D721Med (cell line): ENCODE results near the gene FYN.

Experiments
- DNase-seq: peaks from one replicate; pipeline ENCODE4 v3.0.0; 2011; ENCODE audit warnings: low spot score; ENCODE audit not compliant: insufficient read length
- FAIRE-seq: peaks from 2 replicates; lab custom pipeline; 2011; peaks lifted over from hg19 to GRCh38; lab: Jason Lieb, UNC
- TF ChIP-seq, protein P1 (sequence below): IDR thresholded peaks from 2 replicates; pipeline ENCODE4 v1.5.1; 2012; ENCODE audit warnings: mild to moderate bottlenecking, control low read depth; ENCODE audit not compliant: insufficient read depth; ENCODE audit errors: missing control alignments

Gene FYN

DNA sequence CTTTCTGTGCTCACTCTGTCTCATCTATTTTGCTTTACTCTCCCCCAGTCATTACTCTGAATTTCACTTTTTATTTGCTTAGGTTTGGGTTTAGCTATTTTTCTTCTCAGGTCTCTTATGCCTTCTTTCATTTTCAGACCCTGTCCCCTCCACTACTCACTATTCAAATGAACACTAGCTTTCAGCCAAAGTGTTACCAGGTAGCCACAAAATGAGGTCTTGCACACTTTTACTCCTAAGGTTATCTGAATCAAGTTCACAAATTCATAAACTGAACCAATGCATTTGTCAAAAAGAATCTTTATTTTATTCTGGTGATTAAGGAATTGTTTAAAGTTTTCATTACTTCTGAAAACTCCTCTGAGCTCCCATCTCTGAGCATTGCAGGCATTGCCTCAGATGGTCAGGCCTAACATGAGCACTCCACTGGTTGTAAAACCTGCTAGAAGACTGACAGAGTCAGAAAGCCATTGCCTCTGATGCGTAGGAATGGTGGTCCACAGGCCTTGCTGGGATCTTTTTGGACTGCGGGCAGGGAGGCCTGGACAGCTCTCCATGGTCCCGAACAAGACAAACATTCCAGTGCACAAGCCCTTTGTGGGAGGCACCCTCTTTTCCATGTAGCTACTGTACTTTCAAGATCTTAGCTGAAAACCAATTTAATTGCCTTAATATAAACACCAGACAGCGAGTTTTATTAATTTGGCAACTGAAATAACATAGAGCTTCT lies 48.5 kb downstream of the FYN start:
- TF ChIP-seq, protein P1, sequence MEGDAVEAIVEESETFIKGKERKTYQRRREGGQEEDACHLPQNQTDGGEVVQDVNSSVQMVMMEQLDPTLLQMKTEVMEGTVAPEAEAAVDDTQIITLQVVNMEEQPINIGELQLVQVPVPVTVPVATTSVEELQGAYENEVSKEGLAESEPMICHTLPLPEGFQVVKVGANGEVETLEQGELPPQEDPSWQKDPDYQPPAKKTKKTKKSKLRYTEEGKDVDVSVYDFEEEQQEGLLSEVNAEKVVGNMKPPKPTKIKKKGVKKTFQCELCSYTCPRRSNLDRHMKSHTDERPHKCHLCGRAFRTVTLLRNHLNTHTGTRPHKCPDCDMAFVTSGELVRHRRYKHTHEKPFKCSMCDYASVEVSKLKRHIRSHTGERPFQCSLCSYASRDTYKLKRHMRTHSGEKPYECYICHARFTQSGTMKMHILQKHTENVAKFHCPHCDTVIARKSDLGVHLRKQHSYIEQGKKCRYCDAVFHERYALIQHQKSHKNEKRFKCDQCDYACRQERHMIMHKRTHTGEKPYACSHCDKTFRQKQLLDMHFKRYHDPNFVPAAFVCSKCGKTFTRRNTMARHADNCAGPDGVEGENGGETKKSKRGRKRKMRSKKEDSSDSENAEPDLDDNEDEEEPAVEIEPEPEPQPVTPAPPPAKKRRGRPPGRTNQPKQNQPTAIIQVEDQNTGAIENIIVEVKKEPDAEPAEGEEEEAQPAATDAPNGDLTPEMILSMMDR = no peak
- FAIRE-seq (no peak), DNase-seq (no peak)

DNA sequence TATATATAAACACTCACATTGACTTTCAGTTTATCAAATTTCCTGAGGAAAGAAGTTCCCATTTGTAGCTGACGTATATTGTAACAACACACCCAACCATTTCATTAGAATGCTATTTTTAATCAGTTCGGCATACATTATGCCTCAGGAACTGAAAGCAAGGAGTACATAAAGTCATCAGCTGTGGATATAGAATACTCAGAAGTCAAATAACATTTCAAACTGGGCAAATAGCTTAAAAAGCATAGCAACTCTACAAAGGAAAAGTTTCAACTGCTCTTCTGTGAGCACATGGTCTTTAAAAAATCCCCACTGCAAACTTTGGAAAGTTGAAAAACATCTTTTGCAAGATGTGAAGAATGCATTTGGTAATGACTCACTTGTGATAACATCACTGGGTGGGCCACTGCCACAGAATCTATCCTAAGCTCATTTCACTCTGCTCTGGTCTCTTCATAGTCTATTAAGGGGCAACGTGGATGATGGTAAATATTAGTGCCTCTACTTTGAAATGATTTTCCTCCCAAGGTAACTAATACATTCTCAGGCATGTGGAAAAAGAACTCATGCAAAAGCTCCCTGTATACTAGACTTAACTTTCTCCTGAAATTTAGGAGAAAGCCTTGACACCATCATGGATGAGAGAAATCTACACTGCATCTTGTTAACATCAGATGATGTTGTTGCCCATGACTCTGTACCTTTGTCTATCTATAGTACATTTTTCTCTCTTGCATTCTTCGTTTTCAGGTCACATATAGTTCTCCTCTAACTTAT lies 49.2 kb downstream of the FYN start:
- no peak for DNase-seq
- TF ChIP-seq, protein P1 = no peak
- no peak for FAIRE-seq

DNA sequence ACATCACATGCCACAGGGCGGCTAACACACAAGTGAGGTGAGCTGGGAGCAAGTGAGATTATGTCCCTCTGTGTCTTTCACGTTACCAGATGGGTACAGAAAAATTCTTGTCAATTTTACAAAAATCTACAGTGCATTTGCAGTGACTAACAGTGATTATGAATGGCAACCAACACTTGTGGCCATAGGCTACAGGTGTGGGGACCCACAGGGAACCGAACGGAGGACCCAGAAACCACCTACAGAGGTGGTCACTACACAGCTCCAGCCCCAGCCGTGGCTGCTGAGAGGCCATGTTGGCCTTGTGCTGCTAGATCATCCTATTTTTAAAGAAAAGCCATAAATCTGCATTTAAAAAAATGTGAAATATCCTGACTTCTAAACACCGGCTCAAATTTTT lies 50.2 kb downstream of the FYN start:
- TF ChIP-seq, protein P1 = no peak
- DNase-seq (no peak), FAIRE-seq (no peak)

DNA sequence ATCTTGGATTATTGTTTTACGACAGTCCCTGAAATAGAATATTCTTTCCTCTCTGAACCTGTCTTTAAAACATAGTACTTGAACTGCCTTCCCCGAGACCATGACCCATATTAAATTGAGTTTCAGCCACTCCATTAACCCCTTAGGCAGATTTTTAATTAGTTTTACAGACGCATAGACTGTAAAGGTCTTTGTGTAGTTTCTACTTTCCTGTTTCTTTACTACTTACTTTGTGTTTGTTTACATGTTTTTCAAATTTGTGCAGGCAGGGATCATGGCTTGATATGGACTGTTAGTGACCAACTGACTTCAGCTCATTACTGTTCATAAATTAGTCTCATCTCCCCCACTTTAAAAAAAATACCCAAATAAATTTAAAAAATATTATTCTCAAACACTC lies 53.8 kb downstream of the FYN start:
- FAIRE-seq (no peak), DNase-seq (no peak)
- TF ChIP-seq, protein P1 = no peak

DNA sequence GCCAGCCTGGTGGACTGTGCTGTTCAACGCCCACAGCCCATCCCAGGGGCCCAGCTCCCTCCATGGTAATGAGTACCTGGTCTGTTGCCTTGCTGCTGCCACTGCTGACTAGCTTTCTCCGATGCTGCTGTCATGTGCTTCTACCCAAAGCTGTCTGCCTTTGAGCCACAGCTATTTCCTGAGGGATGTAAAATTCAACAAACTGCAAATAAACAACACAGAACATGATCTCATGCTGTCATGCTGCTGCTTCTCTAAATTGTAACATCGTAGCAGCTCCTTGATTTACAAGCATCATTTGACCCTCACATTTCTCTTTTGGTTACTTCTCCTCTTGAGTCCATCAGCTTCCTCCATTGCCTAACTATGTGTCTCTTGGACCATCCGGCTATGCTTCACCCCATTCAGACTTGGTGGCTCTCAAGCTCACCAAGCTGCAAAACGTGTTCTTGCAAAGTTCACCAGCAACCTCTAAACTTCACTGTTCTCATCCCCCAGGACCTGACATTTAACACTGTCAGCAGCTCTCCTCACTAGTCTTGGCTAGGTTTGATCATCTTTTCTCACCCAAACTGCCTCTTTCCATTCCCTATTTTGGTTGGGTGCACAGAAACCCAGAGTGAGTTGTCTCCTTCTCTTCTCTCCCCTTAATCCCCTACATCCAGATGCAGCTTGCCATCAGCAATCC lies 54.6 kb downstream of the FYN start:
- DNase-seq = no peak
- TF ChIP-seq, protein P1 = no peak
- FAIRE-seq = no peak

DNA sequence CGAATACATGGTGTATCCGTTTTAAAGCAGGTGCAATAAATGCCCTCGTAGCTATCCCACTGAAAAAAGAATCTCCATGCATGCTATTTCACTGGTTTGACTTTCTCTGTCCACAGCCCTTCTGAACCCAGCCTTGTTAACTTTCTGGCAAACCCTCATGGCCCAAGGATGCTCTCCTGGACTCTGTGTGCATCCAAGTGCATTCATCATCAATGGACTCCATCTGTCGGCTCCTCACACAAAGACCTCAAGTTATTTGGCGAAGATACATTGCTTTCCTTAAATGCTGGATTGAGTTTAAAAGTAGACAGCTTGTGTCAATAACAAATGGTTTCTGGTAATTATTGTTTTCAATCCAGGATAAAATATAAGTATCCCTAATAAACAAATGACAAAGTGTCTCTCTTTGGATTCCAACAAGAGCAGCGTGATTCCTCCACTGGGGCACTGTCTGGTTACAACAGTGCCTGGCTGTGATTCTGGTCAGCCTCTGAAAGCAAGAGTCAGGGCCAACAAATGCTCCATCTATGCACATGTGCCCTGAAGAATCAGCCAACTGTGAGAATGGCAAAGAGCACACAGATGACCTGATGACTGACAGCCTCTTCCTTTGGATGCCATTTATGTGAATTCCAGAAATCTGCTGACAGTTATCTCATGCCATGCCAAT lies 55.7 kb downstream of the FYN start:
- no peak for DNase-seq
- no peak for FAIRE-seq
- TF ChIP-seq, protein P1 = no peak
